ENCODE measurements around the gene MDP1. TPM values are rescaled to one million over a fixed set of nuclear protein-coding genes. Genes with fewer than 3 reads are reported as not detected.

Gene MDP1
- polyA plus RNA-seq, 1 donor: 8.4 TPM

Other genes starting within 250 kb of the MDP1 start
- 39.6 TPM for gene DHRS4L2, start 227.1 kb downstream of the MDP1 start, polyA plus RNA-seq (ENCODE audit: insufficient read length)
- gene CARMIL3, start 164.1 kb downstream of the MDP1 start, polyA plus RNA-seq (ENCODE audit: insufficient read length): 2.4 TPM
- 0.18 TPM for gene CPNE6, start 144.5 kb downstream of the MDP1 start, polyA plus RNA-seq (ENCODE audit: insufficient read length)
- gene PCK2, start 121.8 kb downstream of the MDP1 start, polyA plus RNA-seq (ENCODE audit: insufficient read length): 35.8 TPM
- gene DCAF11, start 101.3 kb downstream of the MDP1 start, polyA plus RNA-seq (ENCODE audit: insufficient read length): 75.4 TPM
- 2.6 TPM for gene NRL, start 101.1 kb downstream of the MDP1 start, polyA plus RNA-seq (ENCODE audit: insufficient read length)
- gene FITM1, start 85.4 kb downstream of the MDP1 start, polyA plus RNA-seq (ENCODE audit: insufficient read length): 1.1 TPM
- 191 TPM for gene PSME1, start 79.9 kb downstream of the MDP1 start, polyA plus RNA-seq (ENCODE audit: insufficient read length)
- gene EMC9, start 74.5 kb downstream of the MDP1 start, polyA plus RNA-seq (ENCODE audit: insufficient read length): 19.2 TPM
- 158 TPM for gene PSME2, start 69.5 kb downstream of the MDP1 start, polyA plus RNA-seq (ENCODE audit: insufficient read length)
- 57.5 TPM for gene RNF31, start 68.6 kb downstream of the MDP1 start, polyA plus RNA-seq (ENCODE audit: insufficient read length)
- 64.5 TPM for gene IRF9, start 54.8 kb downstream of the MDP1 start, polyA plus RNA-seq (ENCODE audit: insufficient read length)
- 88.7 TPM for gene REC8, start 44.0 kb downstream of the MDP1 start, polyA plus RNA-seq (ENCODE audit: insufficient read length)
- gene IPO4, start 27.2 kb downstream of the MDP1 start, polyA plus RNA-seq (ENCODE audit: insufficient read length): 35.6 TPM
- 39.7 TPM for gene TM9SF1, start 20.6 kb downstream of the MDP1 start, polyA plus RNA-seq (ENCODE audit: insufficient read length)
- gene TSSK4, start 10.4 kb downstream of the MDP1 start, polyA plus RNA-seq (ENCODE audit: insufficient read length): 13.3 TPM
- gene CHMP4A, start 2.6 kb downstream of the MDP1 start, polyA plus RNA-seq (ENCODE audit: insufficient read length): 63.7 TPM
- 231 TPM for gene NEDD8, start 16.3 kb upstream of the MDP1 start, polyA plus RNA-seq (ENCODE audit: insufficient read length)
- 121 TPM for gene GMPR2, start 16.9 kb upstream of the MDP1 start, polyA plus RNA-seq (ENCODE audit: insufficient read length)
- gene TINF2, start 26.6 kb upstream of the MDP1 start, polyA plus RNA-seq (ENCODE audit: insufficient read length): 62.4 TPM
- 2.3 TPM for gene TGM1, start 47.1 kb upstream of the MDP1 start, polyA plus RNA-seq (ENCODE audit: insufficient read length)
- 18.8 TPM for gene RABGGTA, start 55.5 kb upstream of the MDP1 start, polyA plus RNA-seq (ENCODE audit: insufficient read length)
- 48.9 TPM for gene DHRS1, start 83.7 kb upstream of the MDP1 start, polyA plus RNA-seq (ENCODE audit: insufficient read length)
- gene NOP9, start 83.8 kb upstream of the MDP1 start, polyA plus RNA-seq (ENCODE audit: insufficient read length): 29.0 TPM
- 24.8 TPM for gene CIDEB, start 91.9 kb upstream of the MDP1 start, polyA plus RNA-seq (ENCODE audit: insufficient read length)
- gene LTB4R2, start 94.1 kb upstream of the MDP1 start, polyA plus RNA-seq (ENCODE audit: insufficient read length): 4.6 TPM
- 6.7 TPM for gene LTB4R, start 95.4 kb upstream of the MDP1 start, polyA plus RNA-seq (ENCODE audit: insufficient read length)
- gene ADCY4, start 119.0 kb upstream of the MDP1 start, polyA plus RNA-seq (ENCODE audit: insufficient read length): 22.4 TPM
- 3.5 TPM for gene RIPK3, start 123.9 kb upstream of the MDP1 start, polyA plus RNA-seq (ENCODE audit: insufficient read length)
- 70.3 TPM for gene NFATC4, start 152.1 kb upstream of the MDP1 start, polyA plus RNA-seq (ENCODE audit: insufficient read length)
- gene NYNRIN, start 182.9 kb upstream of the MDP1 start, polyA plus RNA-seq (ENCODE audit: insufficient read length): 54.6 TPM
- 3.7 TPM for gene CBLN3, start 213.6 kb upstream of the MDP1 start, polyA plus RNA-seq (ENCODE audit: insufficient read length)
- gene KHNYN, start 213.9 kb upstream of the MDP1 start, polyA plus RNA-seq (ENCODE audit: insufficient read length): 50.5 TPM
- 55.4 TPM for gene SDR39U1, start 226.7 kb upstream of the MDP1 start, polyA plus RNA-seq (ENCODE audit: insufficient read length)

Data from left kidney (tissue), 1 donor.